HepG2 (cell line): ENCODE results near the gene ADAMTS14. TPM values are rescaled to one million over a fixed set of nuclear protein-coding genes. Genes with fewer than 3 reads are reported as not detected.

Experiments
- ATAC-seq: fragments of 200-7000 bp; cut with Tn5 transposase; 3 replicates; pipeline ENCODE4 v1.9.1; 2020; ENCODE audit warnings: mild to moderate bottlenecking, moderate library complexity
- BruUV-seq: library from RNA; stranded (reverse); fragments of 400-500 nt; replicated peaks from 2 replicates; lab custom pipeline; 2021; lab: Mats Ljungman, UMichigan
- CTCF ChIA-PET: fragments of 300-600 bp; formaldehyde crosslinking; extraction: SDS; loops from one replicate; lab custom pipeline; 2021; ENCODE audit warnings: low total read pairs, inconsistent platforms, low intra/inter-chr PET ratio; lab: Yijun Ruan, JAX
- POLR2A ChIA-PET: fragments of 350-600 bp; sonication (Branson Sonifier 250); formaldehyde crosslinking; loops from one replicate; lab custom pipeline; 2020; ENCODE audit warnings: antibody characterized with exemption, inconsistent platforms; lab: Yijun Ruan, JAX
- DNase-seq: peaks from one replicate; pipeline ENCODE4 v3.0.0-alpha.2; 2015; ENCODE audit warnings: low spot score
- FAIRE-seq: peaks from 3 replicates; lab custom pipeline; 2011; peaks lifted over from hg19 to GRCh38; lab: Jason Lieb, UNC
- H2AFZ ChIP-seq: one replicate; pipeline ENCODE4 v1.6.1; 2011; ENCODE audit warnings: low read length, inconsistent platforms
- H3K27ac ChIP-seq: fragments of 300-600 bp; 3 replicates; pipeline ENCODE4 v1.8.0; 2011; ENCODE audit warnings: mixed run types, mild to moderate bottlenecking, mixed read lengths, low read length, inconsistent platforms; ENCODE audit not compliant: insufficient read depth; ENCODE audit errors: extremely low read length
- H3K27me3 ChIP-seq, 2 experiments: fragments of 200-600 bp in 1 of 2; 2 replicates in 1 of 2; 3 replicates in 1 of 2; pipeline versions ENCODE4 v1.6.0 to v1.8.0; 2011; ENCODE audit warnings: low read length in 2 of 2, mild to moderate bottlenecking in 2 of 2, moderate library complexity in 2 of 2, inconsistent platforms in 1 of 2; ENCODE audit not compliant: insufficient read depth in 2 of 2, control insufficient read depth in 1 of 2
- H3K36me3 ChIP-seq, 2 experiments: fragments of 200-600 bp in 1 of 2; replicated peaks in 1 of 2; 2 replicates in 1 of 2; 3 replicates in 1 of 2; pipeline versions ENCODE4 v1.5.1 to v1.8.0; 2011; ENCODE audit warnings: low read length in 2 of 2, inconsistent platforms in 1 of 2; ENCODE audit not compliant: insufficient read depth in 2 of 2, control insufficient read depth in 1 of 2
- H3K4me1 ChIP-seq: 2 replicates; pipeline ENCODE4 v1.5.1; 2012; ENCODE audit warnings: low read length, inconsistent platforms; ENCODE audit not compliant: insufficient read depth
- H3K4me2 ChIP-seq: 2 replicates; pipeline ENCODE4 v1.6.0; 2011; ENCODE audit warnings: low read depth, low read length, inconsistent platforms
- H3K4me3 ChIP-seq, 3 experiments: fragments of 200-600 bp in 1 of 3; sonication (generic), shearing (Covaris generic) in 1 of 3; replicated peaks in 1 of 3; 2 replicates each; pipeline ENCODE4 v1.5.1; 2011 to 2016; ENCODE audit warnings: low read length in 3 of 3, inconsistent platforms in 2 of 3, low read depth in 2 of 3, mild to moderate bottlenecking in 2 of 3, control low read depth in 1 of 3, mixed read lengths in 1 of 3; ENCODE audit not compliant: insufficient read depth in 1 of 3
- H3K79me2 ChIP-seq: one replicate; pipeline ENCODE4 v1.6.1; 2011; ENCODE audit warnings: low read length, inconsistent platforms; ENCODE audit not compliant: insufficient read depth
- H3K9ac ChIP-seq: 2 replicates; pipeline ENCODE4 v1.6.0; 2011; ENCODE audit warnings: mild to moderate bottlenecking, low read depth, low read length, inconsistent platforms; ENCODE audit not compliant: insufficient read depth
- H3K9me3 ChIP-seq: 2 replicates; pipeline ENCODE4 v1.5.1; 2012; ENCODE audit warnings: mild to moderate bottlenecking, low read length
- H4K20me1 ChIP-seq: 2 replicates; pipeline ENCODE4 v1.6.0; 2011; ENCODE audit warnings: inconsistent platforms, mild to moderate bottlenecking, low read length, moderate library complexity; ENCODE audit not compliant: insufficient read depth
- HNRNPLL ChIP-seq: fragments of 200-400 bp; formaldehyde crosslinking; IDR thresholded peaks from 2 replicates; pipeline ENCODE4 v1.6.1; 2017; ENCODE audit warnings: mild to moderate bottlenecking, low read depth, low read length; ENCODE audit not compliant: poor library complexity, severe bottlenecking
- KDM2A ChIP-seq: sonication (generic); formaldehyde crosslinking; IDR thresholded peaks from 2 replicates; pipeline ENCODE4 v1.4.0; 2020; ENCODE audit warnings: low read depth, missing genetic modification reagents, borderline replicate concordance
- KDM3A ChIP-seq: IDR thresholded peaks from 2 replicates; pipeline ENCODE4 v1.6.1; 2018; ENCODE audit warnings: low read depth, missing compliant biosample characterization
- RFXAP ChIP-seq: sonication (generic); formaldehyde crosslinking; IDR thresholded peaks from 2 replicates; pipeline ENCODE4 v1.4.0; 2020; ENCODE audit warnings: missing genetic modification reagents, borderline replicate concordance
- SIX4 ChIP-seq: sonication (generic); formaldehyde crosslinking; IDR thresholded peaks from 2 replicates; pipeline ENCODE4 v1.4.0; 2020; ENCODE audit warnings: missing genetic modification reagents
- SUZ12 ChIP-seq: fragments of 150-350 bp; IDR thresholded peaks from 2 replicates; pipeline ENCODE4 v1.6.1; 2014; ENCODE audit warnings: low read depth, low read length
- ZBTB7A ChIP-seq: sonication (generic); formaldehyde crosslinking; IDR thresholded peaks from 2 replicates; pipeline ENCODE4 v1.8.0; 2022; ENCODE audit warnings: mild to moderate bottlenecking, missing genetic modification reagents
- ZFP1 ChIP-seq: IDR thresholded peaks from 2 replicates; pipeline ENCODE4 v1.6.1; 2016
- ZNF3 ChIP-seq: IDR thresholded peaks from 2 replicates; pipeline ENCODE4 v1.7.0; 2017; ENCODE audit warnings: inconsistent platforms
- ZXDC ChIP-seq: sonication (generic); formaldehyde crosslinking; IDR thresholded peaks from 2 replicates; pipeline ENCODE4 v1.5.0; 2020; ENCODE audit warnings: mild to moderate bottlenecking, missing genetic modification reagents
- WGBS: methylation state at CpG from one replicate; pipeline ENCODE4 v1.1.6; 2017; ENCODE audit warnings: low lambda C conversion rate; 5-methylcytosine and 5-hydroxymethylcytosine counted together
- in situ Hi-C: cut with HindIII; loops from 2 replicates; pipeline ENCODE4 v1.10.0; 2017; ENCODE audit warnings: low pct_unique_long_range_greater_than_20kb; ENCODE audit not compliant: extremely low pct_ligation_motif_present
- intact Hi-C: fragments of 100-400 bp; cut with micrococcal nuclease; formaldehyde crosslinking; loops from one replicate; pipeline ENCODE4 v1.10.0; 2022; ENCODE audit not compliant: unreplicated experiment
- polyA plus RNA-seq, 8 experiments: library from polyadenylated mRNA; depleted of rRNA in 3 of 8; stranded (reverse) in 7 of 8; unstranded in 1 of 8; fragments of >200 nt; fragmentation: Illumina TruSeq in 4 of 8; extraction: Trizol in 4 of 8; gene quantifications; 2 replicates each; pipeline versions ENCODE4 v1.2.1 to v1.2.3, GENCODE V29; 2011 to 2016; ENCODE audit warnings: low read depth in 4 of 8, missing spikeins in 1 of 8, mixed read lengths in 1 of 8; ENCODE audit not compliant: insufficient read depth in 1 of 8
- total RNA-seq, 5 experiments: library from RNA; depleted of rRNA; stranded (reverse); fragments of >200 nt; fragmentation: Illumina TruSeq; extraction: Trizol; gene quantifications; 2 replicates each; pipeline ENCODE4 v1.2.3, GENCODE V29; 2016; ENCODE audit warnings: low read depth in 1 of 5
- TF ChIP-seq, protein P1 (sequence below): sonication (generic); formaldehyde crosslinking; IDR thresholded peaks from 2 replicates; pipeline ENCODE4 v1.4.0; 2020; ENCODE audit warnings: missing genetic modification reagents, mild to moderate bottlenecking, borderline replicate concordance

ADAMTS14 gene
- total and polyA plus RNA-seq, 2 of the 13 experiments (the other 11 are each of a cell fraction or from before 2014, with no cell fraction given) = 0.04 to 0.07 TPM

- 21% methylated on average over 9 of the region's 9 CpGs for WGBS
- BruUV-seq = no TSS peak
- ChIA-PET CTCF (no interaction called here), POLR2A (no interaction called here)
- Histone ChIP-seq H4K20me1 (no peaks in the 10 kb centered on the region), H2AFZ (no peak overlapping the region), H3K36me3 (no peaks in the 10 kb centered on the region), H3K4me2 (no peak overlapping the region), H3K27ac (no peak overlapping the region), H3K79me2 (no peaks in the 10 kb centered on the region), H3K4me3 (no peak overlapping the region), H3K4me1 (no peaks in the 10 kb centered on the region; the same call in 1 of the 2 replicates), H3K27me3 (peaks cover 10 to 55% of the 10 kb centered on the region in 2 experiments; a peak in 3 of 5 replicates), H3K9ac (no peak overlapping the region), H3K9me3 (no peaks in the 10 kb centered on the region)
- ATAC-seq (no peak), FAIRE-seq (no peak), DNase-seq (no peak)
- intact Hi-C loops (no loop called here), in situ Hi-C loops (no loop called here)
- no peak for TF ChIP-seq RFXAP
- TF ChIP-seq KDM3A (CRISPR knock-in tag) = no peak
- no peak for TF ChIP-seq ZNF3
- TF ChIP-seq KDM2A (CRISPR knock-in tag) = no peak
- TF ChIP-seq ZFP1 (CRISPR knock-in tag) = no peak
- TF ChIP-seq SIX4 = no peak
- TF ChIP-seq SUZ12 = no peak
- TF ChIP-seq, protein P1, sequence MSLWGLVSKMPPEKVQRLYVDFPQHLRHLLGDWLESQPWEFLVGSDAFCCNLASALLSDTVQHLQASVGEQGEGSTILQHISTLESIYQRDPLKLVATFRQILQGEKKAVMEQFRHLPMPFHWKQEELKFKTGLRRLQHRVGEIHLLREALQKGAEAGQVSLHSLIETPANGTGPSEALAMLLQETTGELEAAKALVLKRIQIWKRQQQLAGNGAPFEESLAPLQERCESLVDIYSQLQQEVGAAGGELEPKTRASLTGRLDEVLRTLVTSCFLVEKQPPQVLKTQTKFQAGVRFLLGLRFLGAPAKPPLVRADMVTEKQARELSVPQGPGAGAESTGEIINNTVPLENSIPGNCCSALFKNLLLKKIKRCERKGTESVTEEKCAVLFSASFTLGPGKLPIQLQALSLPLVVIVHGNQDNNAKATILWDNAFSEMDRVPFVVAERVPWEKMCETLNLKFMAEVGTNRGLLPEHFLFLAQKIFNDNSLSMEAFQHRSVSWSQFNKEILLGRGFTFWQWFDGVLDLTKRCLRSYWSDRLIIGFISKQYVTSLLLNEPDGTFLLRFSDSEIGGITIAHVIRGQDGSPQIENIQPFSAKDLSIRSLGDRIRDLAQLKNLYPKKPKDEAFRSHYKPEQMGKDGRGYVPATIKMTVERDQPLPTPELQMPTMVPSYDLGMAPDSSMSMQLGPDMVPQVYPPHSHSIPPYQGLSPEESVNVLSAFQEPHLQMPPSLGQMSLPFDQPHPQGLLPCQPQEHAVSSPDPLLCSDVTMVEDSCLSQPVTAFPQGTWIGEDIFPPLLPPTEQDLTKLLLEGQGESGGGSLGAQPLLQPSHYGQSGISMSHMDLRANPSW = no peak
- TF ChIP-seq ZXDC = no peak
- no peak for TF ChIP-seq ZBTB7A (CRISPR knock-in tag)
- TF ChIP-seq HNRNPLL = no peak
Observed at GRCh38 chr10:70780370-70780760, 108.1 kb downstream of the ADAMTS14 start.
